Spleen (tissue), 7 donors: ENCODE measurements around the gene CCNC.

Experiments used
- POLR2A ChIP-seq, 3 donors: fragments of 450-650 bp; IDR thresholded peaks; one replicate each; pipeline ENCODE4 v1.5.1; 2017; ENCODE audit warnings: antibody characterized with exemption in 3 of 3, mild to moderate bottlenecking in 1 of 3
- TF ChIP-seq, protein P1 (sequence below), 11 experiments: fragments of 200-600 bp in 7 of 11; fragments of 450-650 bp in 4 of 11; sonication (generic) in 4 of 11; IDR thresholded peaks in 8 of 11; conservative IDR thresholded peaks in 3 of 11; 1 replicate in 7 of 11; 2 replicates in 4 of 11; pipeline versions ENCODE4 v1.4.0 to v1.8.0; 2016 to 2021; ENCODE audit warnings: antibody characterized with exemption in 11 of 11, inconsistent platforms in 4 of 11, mild to moderate bottlenecking in 1 of 11
- donor health status: DM: no; HTN: no; CAD: no; lungs with moderate emphysema.
- donor health status: DM: no; HTN: no; CAD: no.
- donor health status: DM: no; HTN: no; CAD: no.

DNA sequence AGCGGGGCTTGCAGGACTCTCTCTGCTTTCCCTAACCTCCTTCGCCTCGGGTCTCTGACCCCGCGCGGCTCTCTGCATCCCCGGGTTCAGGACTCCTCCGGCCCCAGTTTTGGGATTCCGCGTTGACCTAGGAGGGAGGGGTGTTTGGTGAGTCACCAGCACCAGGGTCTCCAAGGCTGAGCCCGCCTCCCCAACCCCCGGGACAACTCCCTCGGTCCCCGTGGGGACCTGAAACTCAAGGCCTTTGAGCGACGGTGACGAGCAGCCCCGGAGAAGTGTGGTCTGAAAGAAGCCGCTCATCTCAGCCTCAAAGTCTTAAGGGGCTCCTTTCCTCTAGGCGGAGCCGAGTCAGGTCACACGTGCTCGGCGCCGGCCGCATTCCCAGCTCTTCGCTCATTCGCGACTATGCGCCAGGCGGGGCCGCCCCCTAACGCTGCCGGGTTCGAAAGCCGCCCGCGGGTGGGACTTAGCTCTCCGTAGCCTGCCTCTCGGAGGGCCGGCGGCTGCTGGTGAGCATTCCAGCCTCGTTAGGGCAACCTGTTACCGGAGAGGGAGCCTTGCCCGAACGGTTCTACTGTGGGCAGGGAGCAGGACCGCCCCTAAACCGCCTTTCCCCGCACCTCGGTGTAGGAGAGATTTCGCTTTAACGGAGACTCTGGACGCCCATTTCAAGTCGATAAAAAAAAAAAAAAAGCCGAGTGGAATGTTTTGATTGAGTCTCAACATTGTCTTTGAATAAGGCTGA lies 35.1 kb upstream of the CCNC start:
- TF ChIP-seq, protein P1, sequence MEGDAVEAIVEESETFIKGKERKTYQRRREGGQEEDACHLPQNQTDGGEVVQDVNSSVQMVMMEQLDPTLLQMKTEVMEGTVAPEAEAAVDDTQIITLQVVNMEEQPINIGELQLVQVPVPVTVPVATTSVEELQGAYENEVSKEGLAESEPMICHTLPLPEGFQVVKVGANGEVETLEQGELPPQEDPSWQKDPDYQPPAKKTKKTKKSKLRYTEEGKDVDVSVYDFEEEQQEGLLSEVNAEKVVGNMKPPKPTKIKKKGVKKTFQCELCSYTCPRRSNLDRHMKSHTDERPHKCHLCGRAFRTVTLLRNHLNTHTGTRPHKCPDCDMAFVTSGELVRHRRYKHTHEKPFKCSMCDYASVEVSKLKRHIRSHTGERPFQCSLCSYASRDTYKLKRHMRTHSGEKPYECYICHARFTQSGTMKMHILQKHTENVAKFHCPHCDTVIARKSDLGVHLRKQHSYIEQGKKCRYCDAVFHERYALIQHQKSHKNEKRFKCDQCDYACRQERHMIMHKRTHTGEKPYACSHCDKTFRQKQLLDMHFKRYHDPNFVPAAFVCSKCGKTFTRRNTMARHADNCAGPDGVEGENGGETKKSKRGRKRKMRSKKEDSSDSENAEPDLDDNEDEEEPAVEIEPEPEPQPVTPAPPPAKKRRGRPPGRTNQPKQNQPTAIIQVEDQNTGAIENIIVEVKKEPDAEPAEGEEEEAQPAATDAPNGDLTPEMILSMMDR (IDR thresholded peaks at IDR 0.05 in 8 of 11, conservative IDR thresholded peaks at IDR 0.05 in 3 of 11) = no peak
- TF ChIP-seq POLR2A (IDR thresholded peaks at IDR 0.05) = no peak
